ENCODE measurements around the gene NMRAL1. TPM values are rescaled to one million over a fixed set of nuclear protein-coding genes. Genes with fewer than 3 reads are reported as not detected.

Gene NMRAL1
- total RNA-seq, 1 donor from 2014 or later, result 42.4 TPM

GRCh38 chr16:4510131-4510530 lies 35.7 kb upstream of the NMRAL1 start:
- H3K9me3 Mint-ChIP-seq, result no peaks in the 10 kb centered on the region
- intact Hi-C loops (cut with micrococcal nuclease), result no loop called here
- no peak for TF ChIP-seq CTCF (IDR thresholded peaks at IDR 0.05)
- H3K27me3 Mint-ChIP-seq, result no peaks in the 10 kb centered on the region
- ATAC-seq (ENCODE audit: low read depth) (no peak), DNase-seq (no peak)
- H3K4me3 Mint-ChIP-seq, result no peak overlapping the region
- CTCF ChIA-PET, result interaction anchor here (0.8 to 1.3 kb wide), 3 partner anchors 38 to 114 kb away, joined by 3 to 4 read pairs (median 3); partner anchors contain the start of gene MGRN1
- POLR2A ChIA-PET, result no interaction called here
- H3K27ac Mint-ChIP-seq, result no peak overlapping the region
- peaks cover 35% of the 10 kb centered on the region for H3K4me1 Mint-ChIP-seq
- H3K36me3 Mint-ChIP-seq (ENCODE audit: low read depth), result peaks cover 56% of the 10 kb centered on the region

GRCh38 chr16:4509420-4509819 lies 35.0 kb upstream of the NMRAL1 start:
- no peaks in the 10 kb centered on the region for H3K27me3 Mint-ChIP-seq
- H3K4me3 Mint-ChIP-seq, result no peak overlapping the region
- ChIA-PET CTCF (interaction anchor here (1.0 to 5.2 kb wide), 4 partner anchors 39 to 115 kb away, joined by 3 to 116 read pairs (median 24); partner anchors contain the start of gene MGRN1), POLR2A (no interaction called here)
- H3K27ac Mint-ChIP-seq, result no peak overlapping the region
- H3K9me3 Mint-ChIP-seq, result no peaks in the 10 kb centered on the region
- no peak for DNase-seq
- no peak for TF ChIP-seq CTCF (IDR thresholded peaks at IDR 0.05)
- intact Hi-C loops (cut with micrococcal nuclease), result loop anchor here (5.0 kb wide), 3 partner anchors 338 to 583 kb away; partner anchors contain the start of genes GLYR1, NAGPA and UBN1
- ATAC-seq (ENCODE audit: low read depth), result no peak
- H3K36me3 Mint-ChIP-seq (ENCODE audit: low read depth), result peaks cover 56% of the 10 kb centered on the region
- peaks cover 33% of the 10 kb centered on the region for H3K4me1 Mint-ChIP-seq

GRCh38 chr16:4508806-4509205 lies 34.4 kb upstream of the NMRAL1 start:
- no peak for TF ChIP-seq CTCF (IDR thresholded peaks at IDR 0.05)
- H3K4me1 Mint-ChIP-seq, result peaks cover 34% of the 10 kb centered on the region

GRCh38 chr16:4507588-4508345 lies 33.3 kb upstream of the NMRAL1 start:
- POLR2A ChIA-PET, result interaction anchor here (3.4 kb wide), 1 partner anchor 41 kb away, joined by 18 read pairs; no protein-coding TSS in a partner anchor
- Mint-ChIP-seq H3K4me3 (no peak overlapping the region), H3K36me3 (ENCODE audit: low read depth) (peaks cover 52% of the 10 kb centered on the region), H3K9me3 (no peaks in the 10 kb centered on the region), H3K27ac (no peak overlapping the region), H3K27me3 (no peaks in the 10 kb centered on the region), H3K4me1 (peaks cover 35% of the 10 kb centered on the region)
- TF ChIP-seq CTCF (IDR thresholded peaks at IDR 0.05), result no peak
- intact Hi-C loops (cut with micrococcal nuclease), result loop anchor here (2.0 to 5.0 kb wide), 4 partner anchors 340 to 585 kb away; partner anchors contain the start of genes GLYR1, NAGPA and UBN1
- CTCF ChIA-PET, result interaction anchor here (0.9 to 5.2 kb wide), 10 partner anchors 29 to 143 kb away, joined by 3 to 116 read pairs (median 10); partner anchors contain the start of genes HMOX2, MGRN1 and UBALD1
- ATAC-seq (ENCODE audit: low read depth) (no peak), DNase-seq (no peak)

More at GRCh38 chr16:4508806-4509205, 34.4 kb upstream of the NMRAL1 start:
- intact Hi-C loops (cut with micrococcal nuclease), result loop anchor here (5.0 kb wide), 3 partner anchors 338 to 583 kb away; partner anchors contain the start of genes GLYR1, NAGPA and UBN1
- DNase-seq (no peak), ATAC-seq (ENCODE audit: low read depth) (no peak)
- CTCF ChIA-PET, result interaction anchor here (0.9 to 5.2 kb wide), 4 partner anchors 28 to 107 kb away, joined by 3 to 116 read pairs (median 26); no protein-coding TSS in a partner anchor
- POLR2A ChIA-PET, result no interaction called here
- Mint-ChIP-seq H3K27ac (no peak overlapping the region), H3K27me3 (no peaks in the 10 kb centered on the region), H3K9me3 (no peaks in the 10 kb centered on the region), H3K4me3 (no peak overlapping the region), H3K36me3 (ENCODE audit: low read depth) (peaks cover 56% of the 10 kb centered on the region)

GRCh38 chr16:4506450-4506849 lies 32.0 kb upstream of the NMRAL1 start:
- Mint-ChIP-seq H3K27me3 (no peaks in the 10 kb centered on the region), H3K4me3 (peak overlapping the region; percentile 29), H3K27ac (peak overlapping the region; percentile 93), H3K9me3 (no peaks in the 10 kb centered on the region), H3K36me3 (ENCODE audit: low read depth) (peaks cover 38% of the 10 kb centered on the region), H3K4me1 (peaks cover 40% of the 10 kb centered on the region)
- ATAC-seq (ENCODE audit: low read depth) (peak; percentile 39), DNase-seq (peak; percentile 31)
- ChIA-PET CTCF (interaction anchor here (0.7 to 5.2 kb wide), 12 partner anchors 12 to 144 kb away, joined by 3 to 116 read pairs (median 8); partner anchors contain the start of genes HMOX2, MGRN1 and UBALD1), POLR2A (interaction anchor here (0.5 to 3.4 kb wide), 9 partner anchors 20 to 118 kb away, joined by 3 to 21 read pairs (median 12); partner anchors contain the start of genes CDIP1, MGRN1 and NMRAL1)
- TF ChIP-seq CTCF (IDR thresholded peaks at IDR 0.05), result peak; percentile 46
- intact Hi-C loops (cut with micrococcal nuclease), result loop anchor here (1.0 to 5.0 kb wide), 10 partner anchors 30 to 586 kb away; partner anchors contain the start of genes CDIP1, GLYR1, HMOX2 and MGRN1

Data from activated B cell treated with CpG ODN at 0.5 μM for 24 hours (primary cell).